Tibial artery (tissue), 4 donors: ENCODE results near the gene SNX5.
A peak's percentile ranks its signal among the peaks of the same experiment; 100 is the strongest.

Experiments used
- DNase-seq, 2 donors: peaks; one replicate each; pipeline ENCODE4 v3.0.0-alpha.2; 2019
- H3K27ac ChIP-seq, 2 donors: fragments of 200-600 bp; sonication (generic) in 1 of 2; 1 replicate in 1 of 2; 2 replicates in 1 of 2; pipeline ENCODE4 v1.5.1; 2018 to 2019; ENCODE audit warnings: mild to moderate bottlenecking in 1 of 2
- H3K27me3 ChIP-seq, 2 donors: fragments of 200-600 bp; sonication (generic) in 1 of 2; one replicate each; pipeline versions ENCODE4 v1.5.1 to v1.6.0; 2016 to 2019
- H3K36me3 ChIP-seq, 3 donors: fragments of 200-600 bp; sonication (generic) in 2 of 3; one replicate each; pipeline ENCODE4 v1.5.1; 2016 to 2019; ENCODE audit warnings: mild to moderate bottlenecking in 2 of 3
- H3K4me1 ChIP-seq, 4 donors: fragments of 200-600 bp; sonication (generic) in 2 of 4; 1 replicate in 3 of 4; 2 replicates in 1 of 4; pipeline ENCODE4 v1.5.1; 2016 to 2019
- H3K4me3 ChIP-seq, 2 donors: fragments of 200-600 bp; sonication (generic) in 1 of 2; 1 replicate in 1 of 2; 2 replicates in 1 of 2; pipeline ENCODE4 v1.5.1; 2018 to 2019; ENCODE audit warnings: mild to moderate bottlenecking in 2 of 2
- H3K9me3 ChIP-seq, 3 donors: fragments of 200-600 bp; sonication (generic) in 1 of 3; one replicate each; pipeline ENCODE4 v1.5.1; 2016 to 2019
- CTCF ChIP-seq, 2 experiments: fragments of 200-600 bp in 1 of 2; fragments of 450-650 bp in 1 of 2; IDR thresholded peaks; one replicate each; pipeline ENCODE4 v1.5.1; 2017 to 2019; ENCODE audit warnings: antibody characterized with exemption in 2 of 2, mild to moderate bottlenecking in 1 of 2, moderate library complexity in 1 of 2
- intact Hi-C: fragments of 100-400 bp; cut with DNase I; formaldehyde crosslinking; loops from one replicate; pipeline ENCODE4 v1.15.0; 2023; ENCODE audit warnings: low total_unique reads

The SNX5 gene

GRCh38 chr20:17895641-17896171 lies 72.9 kb downstream of the SNX5 start:
- intact Hi-C loops = loop anchor here (5.0 to 10.0 kb wide), 3 partner anchors 101 to 393 kb away; partner anchors contain the start of gene RRBP1
- no peak for TF ChIP-seq CTCF (IDR thresholded peaks at IDR 0.05)
- no peaks in the 10 kb centered on the region for H3K36me3 ChIP-seq
- no peaks in the 10 kb centered on the region for H3K9me3 ChIP-seq
- peak overlapping the region; percentile 41 to 44 for H3K4me3 ChIP-seq
- peak overlapping the region; percentile 62 to 71 for H3K27ac ChIP-seq
- no peaks in the 10 kb centered on the region for H3K27me3 ChIP-seq
- peaks cover 0 to 38% (median 15%) of the 10 kb centered on the region in 4 donors for H3K4me1 ChIP-seq
- DNase-seq = peak; percentile 65 to 80

- DNase-seq = no peak
- H3K27me3 ChIP-seq = no peaks in the 10 kb centered on the region
- peaks cover 0 to 38% (median 15%) of the 10 kb centered on the region in 4 donors for H3K4me1 ChIP-seq
- no peaks in the 10 kb centered on the region for H3K36me3 ChIP-seq
- no peak for TF ChIP-seq CTCF (IDR thresholded peaks at IDR 0.05)
- H3K9me3 ChIP-seq = peaks cover 0 to 10% (median 0%) of the 10 kb centered on the region in 3 donors
- H3K4me3 ChIP-seq = no peak overlapping the region
- intact Hi-C loops = loop anchor here (10.0 kb wide), 1 partner anchor 99 kb away; no protein-coding TSS in a partner anchor
- H3K27ac ChIP-seq = no peak overlapping the region
Measured at GRCh38 chr20:17893445-17893844, 75.1 kb downstream of the SNX5 start.

- Histone ChIP-seq H3K27me3 (no peaks in the 10 kb centered on the region), H3K4me1 (peaks cover 0 to 38% (median 15%) of the 10 kb centered on the region in 4 donors), H3K4me3 (no peak overlapping the region), H3K9me3 (peaks cover 0 to 10% (median 0%) of the 10 kb centered on the region in 3 donors), H3K27ac (no peak overlapping the region), H3K36me3 (no peaks in the 10 kb centered on the region)
- intact Hi-C loops = loop anchor here (10.0 kb wide), 1 partner anchor 98 kb away; no protein-coding TSS in a partner anchor
- no peak for DNase-seq
- TF ChIP-seq CTCF (IDR thresholded peaks at IDR 0.05) = no peak
Measured at GRCh38 chr20:17892189-17892938, 76.2 kb downstream of the SNX5 start.
